ENCODE results near the gene KSR2.
"Not testable (repeated sequence)": the region's sequence is repeated elsewhere in the genome, so short reads cannot be mapped to it uniquely, and the experiment has no call there.

KSR2 gene

GRCh38 chr12:117889098-117889497, 79.7 kb downstream of the KSR2 start:
- no peak for DNase-seq

DNA sequence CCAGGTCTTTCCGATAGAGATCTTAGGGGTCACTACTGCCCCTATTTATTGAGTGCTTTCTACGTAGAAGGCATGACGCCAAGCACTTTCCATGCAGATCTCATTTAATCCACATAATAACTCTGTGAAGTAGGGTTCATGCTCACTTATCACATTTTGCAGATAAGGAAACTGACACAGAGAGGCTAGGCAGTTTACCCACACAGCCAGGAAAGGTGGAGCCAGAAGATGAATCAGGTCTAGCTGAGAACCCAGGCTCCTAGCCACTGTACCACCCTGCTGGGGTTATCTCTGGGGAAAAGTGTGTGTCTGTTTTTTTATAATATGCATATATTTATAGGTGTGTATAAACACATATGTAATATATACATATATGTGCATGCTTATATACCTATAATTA, 83.6 kb downstream of the KSR2 start:
- DNase-seq: no peak

GRCh38 chr12:117884161-117884560, 84.6 kb downstream of the KSR2 start:
- no peak for DNase-seq

DNA sequence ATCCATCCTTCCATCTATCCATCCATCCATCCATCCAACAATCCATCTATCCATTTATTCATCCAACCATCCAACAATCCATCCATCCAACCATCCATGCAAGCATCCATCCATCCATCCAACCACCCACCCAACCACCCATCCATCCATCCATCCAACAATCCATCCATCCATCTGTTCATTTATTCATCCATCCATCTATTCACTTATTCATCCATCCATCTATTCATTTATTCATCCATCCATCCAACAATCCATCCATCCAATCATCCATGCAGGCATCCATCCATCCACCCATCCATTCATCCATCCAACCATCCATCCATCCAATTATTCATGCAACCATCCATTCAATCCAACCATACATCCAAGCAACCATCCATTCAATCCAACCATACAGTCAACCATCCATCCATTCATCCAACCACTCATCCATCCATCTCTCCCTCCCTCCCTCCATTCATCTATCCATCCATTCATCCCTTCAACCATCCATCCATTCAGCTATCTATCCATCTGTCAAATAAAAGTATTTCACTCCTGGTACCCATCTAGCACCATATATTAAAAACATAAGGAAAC, 86.1 kb downstream of the KSR2 start:
- no peak for DNase-seq

GRCh38 chr12:117882181-117882580, 86.6 kb downstream of the KSR2 start:
- DNase-seq: no peak

DNA sequence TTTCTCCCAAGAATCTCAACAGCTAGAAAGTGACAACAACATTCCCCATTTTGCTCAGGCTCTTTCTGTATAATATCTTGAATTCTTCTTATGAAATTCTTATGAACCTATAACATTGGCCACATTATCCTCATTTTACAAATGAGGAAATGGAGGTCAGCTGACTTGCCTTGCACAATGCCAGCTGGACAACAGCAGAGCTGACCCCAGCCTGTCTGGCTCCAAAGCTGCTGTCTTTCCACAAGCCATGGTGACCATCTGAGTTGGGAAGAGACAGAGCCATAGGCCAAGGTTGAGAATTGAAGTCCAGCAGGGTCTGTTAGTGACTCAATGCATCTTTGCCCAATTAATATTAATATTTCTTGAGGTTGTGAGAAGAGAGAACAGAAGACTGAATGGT, 87.3 kb downstream of the KSR2 start:
- no peak for DNase-seq

- DNase-seq: no peak
Measured at GRCh38 chr12:117878605-117879004, 90.2 kb downstream of the KSR2 start.

- no peak for DNase-seq
Measured at GRCh38 chr12:117876436-117876816, 92.4 kb downstream of the KSR2 start.

GRCh38 chr12:117875744-117876435, 92.9 kb downstream of the KSR2 start:
- peak; percentile 40 to 50 for DNase-seq

DNA sequence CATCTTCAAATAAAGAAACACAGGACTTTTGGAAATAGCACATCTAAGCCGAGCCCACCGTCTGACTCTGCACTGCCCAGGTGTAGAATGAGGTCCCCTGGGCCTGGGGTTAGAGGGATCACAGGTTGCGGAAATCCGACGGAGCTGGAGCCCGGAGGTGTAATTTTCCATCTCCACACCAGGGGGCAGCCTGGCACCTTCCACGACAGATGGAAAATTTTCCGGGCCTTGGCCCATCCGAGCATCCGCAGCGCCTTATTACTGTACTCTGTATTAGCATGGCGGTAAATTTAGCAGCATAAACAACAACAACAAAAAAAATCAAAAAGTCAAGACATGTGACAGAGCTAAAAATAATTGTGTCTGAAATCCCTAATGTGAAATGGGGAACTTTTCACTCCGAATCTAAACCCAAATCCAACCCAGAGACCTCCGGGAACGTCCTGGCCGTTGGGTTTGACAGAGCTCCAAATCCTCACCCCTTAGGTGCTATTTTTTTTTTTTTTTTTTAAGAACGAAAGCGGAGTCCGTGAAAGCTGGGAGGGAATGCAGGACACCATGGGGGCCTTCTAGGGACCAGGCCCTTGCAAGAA, 93.9 kb downstream of the KSR2 start:
- DNase-seq: peak; percentile 42 to 57

DNA sequence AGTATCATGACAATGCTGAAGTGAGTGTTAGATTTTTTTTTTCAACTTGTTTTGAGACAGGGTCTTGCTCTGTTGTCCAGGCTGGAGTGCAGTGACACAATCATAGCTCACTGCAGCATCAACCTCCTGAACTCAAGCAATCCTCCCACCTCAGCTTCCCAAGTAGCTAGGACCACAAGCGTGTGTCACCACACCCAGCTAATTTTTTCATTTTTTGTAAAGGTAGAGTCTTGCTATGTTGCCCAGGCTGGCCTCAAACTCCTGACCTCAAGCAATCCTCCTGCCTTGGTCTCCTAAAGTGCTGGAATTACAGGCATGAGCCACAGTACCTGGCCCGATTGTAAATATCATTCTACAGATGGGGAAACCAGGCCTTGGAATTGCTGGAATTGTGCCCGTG, 94.6 kb downstream of the KSR2 start:
- not testable (repeated sequence) for DNase-seq

- no peak for DNase-seq
Measured at GRCh38 chr12:117872546-117873169, 96.1 kb downstream of the KSR2 start.

- DNase-seq: no peak
Measured at GRCh38 chr12:117869551-117869950, 99.2 kb downstream of the KSR2 start.

GRCh38 chr12:117867348-117867747, 101.4 kb downstream of the KSR2 start:
- no peak for DNase-seq

- DNase-seq: no peak
Measured at GRCh38 chr12:117865505-117865904, 103.3 kb downstream of the KSR2 start.

DNA sequence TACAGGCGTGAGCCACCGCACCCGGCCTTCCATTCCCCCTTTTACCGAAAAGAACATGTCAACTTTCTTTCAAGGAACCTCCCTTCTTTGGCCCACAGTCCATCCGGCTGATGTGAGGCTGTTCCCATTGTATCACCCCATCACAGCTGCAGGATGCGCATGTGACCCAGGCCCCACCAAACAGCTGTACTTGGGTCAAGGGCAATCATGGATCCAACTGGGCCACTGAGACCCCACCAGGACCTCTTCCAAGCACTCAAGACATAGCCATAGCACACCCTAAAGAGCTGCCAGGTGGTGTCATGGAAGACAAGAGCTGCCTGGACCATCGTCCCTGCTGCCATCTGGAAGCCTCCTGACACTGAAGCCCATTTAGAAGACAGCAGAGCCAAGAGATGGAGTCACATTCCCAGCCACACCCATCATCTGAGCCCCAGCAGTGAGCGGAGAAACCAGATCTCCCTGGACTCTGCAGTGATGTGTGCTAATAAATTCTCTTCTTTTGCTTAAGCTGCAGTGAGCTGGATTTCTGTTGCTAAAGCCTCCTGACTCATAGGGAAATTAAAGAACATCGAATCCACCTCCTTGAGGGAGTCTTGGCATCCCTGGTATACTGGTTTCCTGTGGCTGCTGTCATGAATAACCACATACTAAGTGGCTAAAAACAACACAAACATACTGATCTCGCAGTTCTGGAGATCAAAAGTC, 105.6 kb downstream of the KSR2 start:
- no peak for DNase-seq

GRCh38 chr12:117861691-117862090, 107.1 kb downstream of the KSR2 start:
- DNase-seq: no peak

DNA sequence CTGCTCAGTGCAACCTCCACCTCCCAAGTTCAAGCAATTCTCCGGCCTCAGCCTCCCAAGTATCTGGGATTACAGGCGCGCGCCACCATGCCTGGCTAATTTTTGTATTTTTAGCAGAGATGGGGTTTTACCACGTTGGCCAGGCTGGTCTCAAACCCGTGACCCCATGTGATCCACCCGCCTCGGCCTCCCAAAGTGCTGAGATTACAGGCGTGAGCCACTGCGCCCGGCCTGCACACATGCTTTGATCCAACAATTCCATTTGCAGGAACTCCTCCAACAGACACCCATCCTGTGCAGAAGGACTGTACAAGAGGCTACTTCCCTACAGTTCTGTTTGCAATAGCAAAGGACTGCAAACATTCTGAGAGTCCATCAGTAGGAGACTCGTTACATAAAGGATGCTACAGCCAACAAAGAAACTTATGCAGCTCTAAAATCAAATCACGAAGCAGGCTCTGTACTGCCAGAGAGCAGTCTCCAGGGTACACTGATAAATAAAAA, 108.0 kb downstream of the KSR2 start:
- DNase-seq: not testable (repeated sequence)

DNA sequence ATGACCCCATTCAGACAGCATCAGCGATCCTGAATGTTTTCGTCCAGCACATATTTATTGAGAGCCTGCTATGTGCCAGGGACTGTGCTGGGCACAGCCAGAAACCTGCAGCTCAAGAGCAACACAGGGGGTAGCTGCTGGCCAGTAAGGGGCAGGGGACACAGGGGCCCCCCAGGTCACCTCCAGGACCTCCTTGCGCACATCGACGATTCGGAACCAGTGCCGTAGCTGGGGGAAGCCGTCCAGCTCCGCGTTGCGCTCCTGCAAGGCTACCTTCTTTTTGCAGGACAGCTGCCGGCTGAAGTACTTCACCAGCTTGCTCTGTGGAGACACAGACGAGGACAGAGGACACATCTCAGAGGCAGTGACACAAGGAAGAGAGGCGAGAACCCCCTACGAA, 108.7 kb downstream of the KSR2 start:
- DNase-seq: no peak

DNA sequence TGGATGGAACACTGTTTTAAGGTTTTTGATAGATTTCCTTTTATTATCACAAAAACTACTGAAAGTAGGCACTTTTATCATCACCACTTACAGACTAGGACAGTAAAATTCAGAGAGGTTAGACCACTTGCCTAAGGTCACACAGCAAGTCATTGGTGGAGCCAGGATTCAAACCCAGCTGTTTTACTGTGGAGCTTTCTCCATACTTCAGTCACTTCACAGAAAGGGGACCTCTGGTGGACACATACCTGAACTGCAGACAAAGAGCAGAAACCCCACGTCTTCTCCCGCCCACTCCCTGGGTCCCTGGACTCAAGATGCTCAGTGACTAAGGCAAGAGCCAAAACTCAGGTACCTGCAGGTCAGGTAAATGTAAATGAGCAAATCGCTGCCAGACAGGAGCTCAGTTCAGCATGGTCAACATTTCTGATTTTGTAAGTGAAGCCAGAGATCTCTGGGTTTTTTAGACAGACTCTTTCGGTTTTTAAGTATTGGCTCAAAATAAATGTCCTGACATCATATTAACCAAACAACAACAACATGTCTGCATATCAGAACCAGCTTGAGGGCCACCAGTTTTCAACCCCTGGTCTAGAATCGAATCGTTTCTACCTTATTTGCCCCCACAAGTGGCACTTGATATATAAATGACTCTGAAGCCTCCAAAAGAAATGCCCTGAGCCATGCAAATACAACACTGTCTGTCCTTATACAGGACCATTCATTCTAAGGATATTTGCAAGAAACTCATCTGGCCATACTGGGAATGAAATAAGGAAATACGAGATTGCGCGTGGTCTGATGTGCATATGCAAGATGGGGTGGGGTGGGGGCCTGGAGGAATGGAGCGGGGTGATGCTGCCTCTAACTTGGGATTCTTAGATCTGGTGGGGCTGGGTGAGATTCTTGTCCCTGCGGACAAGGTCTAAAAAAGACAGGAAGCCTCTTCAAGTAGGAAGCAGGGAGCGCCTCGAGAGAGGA, 110.9 kb downstream of the KSR2 start:
- peak; percentile 28 to 43 for DNase-seq

GRCh38 chr12:117857139-117857538, 111.7 kb downstream of the KSR2 start:
- DNase-seq: not testable (repeated sequence)

- DNase-seq: no peak
Measured at GRCh38 chr12:117855165-117855564, 113.6 kb downstream of the KSR2 start.
